HG03432 (cell line): ENCODE measurements around the gene PPIA.
"Not testable (repeated sequence)": the region's sequence is repeated elsewhere in the genome, so short reads cannot be mapped to it uniquely, and the experiment has no call there.

Source experiments
- ATAC-seq: cut with Tn5 transposase; IDR thresholded peaks from one replicate; pipeline ENCODE4 v1.9.1; 2021; ENCODE audit warnings: mild to moderate bottlenecking, moderate library complexity; ENCODE audit not compliant: unreplicated experiment

PPIA gene

DNA sequence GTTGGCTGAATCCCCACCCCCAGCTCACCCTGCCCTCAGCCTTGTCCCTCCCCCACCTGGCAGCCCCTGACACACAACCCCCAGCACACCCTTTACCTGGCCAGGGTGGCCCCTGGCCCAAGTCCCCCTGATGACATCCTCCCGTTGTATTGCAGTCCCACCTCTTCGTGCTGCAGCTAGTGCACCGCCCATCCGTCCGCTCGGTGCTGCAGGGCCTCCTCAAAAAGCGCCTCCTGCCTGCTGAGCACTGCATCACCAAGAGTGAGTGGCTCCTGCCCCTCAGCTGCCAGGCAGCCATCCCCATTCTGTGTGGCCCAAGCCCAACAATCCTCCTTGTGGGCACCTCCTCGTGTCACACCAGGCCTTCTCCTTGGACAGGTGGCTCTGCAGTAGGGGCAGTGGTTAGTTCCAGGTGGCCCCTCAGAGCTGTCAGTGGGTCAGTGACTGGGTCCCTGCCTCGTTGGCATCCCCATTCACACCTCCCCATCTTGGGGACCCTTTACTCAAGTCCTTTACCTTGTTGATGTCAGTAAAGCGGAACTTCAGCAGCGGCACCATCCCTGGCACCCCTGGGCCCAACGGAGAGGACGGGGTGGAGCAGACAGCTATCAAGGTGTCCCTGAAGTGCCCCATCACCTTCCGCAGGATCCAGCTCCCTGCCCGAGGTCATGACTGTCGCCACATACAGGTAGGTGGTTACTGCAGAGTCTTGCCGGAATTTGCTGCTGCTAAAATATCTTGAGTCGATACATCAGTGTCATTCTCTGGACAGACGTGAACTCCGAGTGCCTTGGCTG lies 33.6 kb upstream of the PPIA start:
- ATAC-seq = no peak

GRCh38 chr7:44764081-44764480 lies 32.4 kb upstream of the PPIA start:
- no peak for ATAC-seq

- ATAC-seq = no peak
Measured at GRCh38 chr7:44764665-44765578, 31.6 kb upstream of the PPIA start.

- no peak for ATAC-seq
Measured at GRCh38 chr7:44765579-44766415, 30.7 kb upstream of the PPIA start.

- ATAC-seq = no peak
Measured at GRCh38 chr7:44766416-44766801, 30.1 kb upstream of the PPIA start.

DNA sequence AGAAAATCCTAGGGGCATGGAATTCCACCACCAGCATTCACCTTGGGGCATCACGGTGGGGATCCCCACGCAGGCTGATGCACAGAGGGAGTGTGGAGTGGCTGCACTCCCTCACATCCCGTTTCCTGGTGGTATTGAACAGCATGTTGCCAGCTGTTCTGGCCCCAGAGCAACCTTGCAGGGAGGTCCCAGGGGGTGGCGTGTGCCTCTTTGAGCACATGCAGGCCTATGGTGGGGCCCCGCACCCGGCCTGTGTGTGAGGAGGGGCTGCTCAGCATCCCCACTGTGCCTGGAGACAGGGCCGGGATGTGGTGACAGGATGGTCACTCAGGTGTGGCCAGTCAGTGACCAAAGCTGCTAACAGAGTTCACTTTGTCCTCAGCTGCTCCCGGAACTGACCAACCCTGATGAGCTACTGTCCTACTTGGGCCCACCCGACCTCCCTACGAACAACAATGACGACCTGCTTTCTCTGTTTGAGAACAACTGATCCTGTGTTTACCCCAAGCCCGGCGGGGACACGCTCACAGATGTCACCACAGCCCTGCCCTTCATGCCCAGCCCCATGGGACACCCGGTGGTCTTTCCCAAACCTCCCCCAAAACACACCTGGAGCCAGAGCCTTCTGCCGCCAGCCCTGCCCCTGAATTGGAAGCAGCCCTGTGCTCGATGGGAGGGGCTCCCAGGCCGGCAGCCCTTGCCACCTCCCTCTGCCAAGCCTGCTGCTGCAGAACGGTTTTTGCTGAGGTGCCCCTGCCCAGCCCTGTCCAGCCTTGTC lies 29.2 kb upstream of the PPIA start:
- no peak for ATAC-seq

GRCh38 chr7:44767912-44768627 lies 28.4 kb upstream of the PPIA start:
- ATAC-seq = peak; percentile 70

- ATAC-seq = no peak
Measured at GRCh38 chr7:44768628-44769371, 27.7 kb upstream of the PPIA start.

DNA sequence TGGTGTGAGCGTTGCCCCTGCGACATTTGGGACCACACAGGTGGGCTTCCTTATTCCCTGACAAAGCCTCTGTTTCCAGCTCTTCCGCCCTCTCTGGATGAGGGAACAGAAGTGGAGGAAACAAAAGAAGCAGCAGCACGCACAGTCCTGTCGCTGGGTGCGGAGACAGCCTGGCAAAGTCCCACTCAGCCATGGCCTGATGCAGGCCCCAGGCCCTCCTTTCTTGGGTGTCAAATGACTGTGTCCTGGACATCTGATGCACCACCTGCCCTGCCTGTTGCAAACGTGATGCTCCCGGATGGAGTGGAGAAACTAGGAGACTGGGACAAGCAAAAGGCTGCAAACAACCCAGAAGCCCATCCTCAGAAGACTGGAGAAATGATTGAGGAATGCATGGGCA lies 27.1 kb upstream of the PPIA start:
- no peak for ATAC-seq

- ATAC-seq = peak; percentile 79
Measured at GRCh38 chr7:44769776-44770294, 26.6 kb upstream of the PPIA start.

GRCh38 chr7:44771358-44771757 lies 25.1 kb upstream of the PPIA start:
- ATAC-seq = no peak

DNA sequence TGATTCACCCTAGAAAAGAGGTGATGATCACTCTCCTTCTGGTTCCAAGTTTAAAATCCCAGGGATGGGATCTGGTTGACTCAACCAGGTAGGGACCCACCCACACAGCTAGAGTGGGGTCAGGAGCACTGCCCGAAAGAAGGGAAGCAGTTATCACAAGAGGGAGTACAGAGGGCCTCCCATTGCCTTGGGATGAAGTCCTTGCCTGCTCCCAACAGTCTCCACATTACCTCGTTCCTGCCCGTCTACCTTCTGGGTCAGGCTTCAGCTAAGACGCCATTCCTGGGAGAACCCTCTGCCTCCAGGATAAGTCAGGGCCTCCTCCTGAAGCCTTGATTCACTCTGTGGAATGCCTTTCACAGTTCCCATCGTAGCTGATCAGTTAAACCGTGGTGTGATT lies 24.0 kb upstream of the PPIA start:
- no peak for ATAC-seq

DNA sequence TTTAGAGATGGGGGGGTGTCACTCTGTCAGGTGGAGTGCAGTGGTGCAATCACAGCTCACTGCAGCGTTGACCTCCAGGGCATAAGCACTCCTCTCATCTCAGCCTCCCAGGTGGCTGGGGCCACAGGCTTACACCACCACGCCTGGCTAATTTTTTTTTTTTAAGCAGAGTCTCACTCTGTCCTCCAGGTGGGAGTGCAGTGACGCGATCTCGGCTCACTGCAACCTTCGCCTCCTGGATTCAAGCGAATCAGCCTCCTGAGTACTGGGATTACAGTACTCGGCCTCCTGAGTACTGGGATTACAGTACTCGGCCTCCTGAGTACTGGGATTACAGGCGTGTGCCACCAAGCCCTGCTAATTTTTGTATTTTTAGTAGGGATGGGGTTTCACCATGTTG lies 23.6 kb upstream of the PPIA start:
- ATAC-seq = no peak

DNA sequence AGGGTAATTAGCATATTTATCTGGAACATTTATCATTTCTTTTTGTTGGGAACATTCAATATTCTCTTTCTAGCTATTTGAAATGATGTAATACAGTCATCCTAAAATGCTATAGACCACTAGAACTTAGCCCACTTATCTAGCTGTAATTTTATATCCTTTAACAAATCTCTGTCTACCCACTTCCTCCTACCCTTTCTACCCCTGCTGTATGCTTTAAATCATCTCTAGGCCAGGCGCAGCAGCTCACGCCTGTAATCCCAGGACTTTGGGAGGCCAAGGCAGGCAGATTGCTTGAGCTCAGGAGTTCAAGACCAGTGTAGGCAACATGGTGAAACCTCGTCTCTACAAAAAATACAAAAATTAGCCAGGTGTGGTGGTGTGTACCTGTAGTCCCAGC lies 22.0 kb upstream of the PPIA start:
- ATAC-seq = not testable (repeated sequence)

- no peak for ATAC-seq
Measured at GRCh38 chr7:44775383-44776107, 20.9 kb upstream of the PPIA start.

GRCh38 chr7:44776211-44776610 lies 20.3 kb upstream of the PPIA start:
- no peak for ATAC-seq

- ATAC-seq = no peak
Measured at GRCh38 chr7:44782460-44782859, 14.0 kb upstream of the PPIA start.

GRCh38 chr7:44783407-44783806 lies 13.1 kb upstream of the PPIA start:
- ATAC-seq = no peak
